H4 (cell line): ENCODE data around the gene DAAM2. TPM values are rescaled to one million over a fixed set of nuclear protein-coding genes. Genes with fewer than 3 reads are reported as not detected.

ENCODE experiments used
- DNase-seq: peaks from one replicate; pipeline ENCODE4 v3.0.0-alpha.2; 2015; ENCODE audit warnings: low spot score
- total RNA-seq: library from RNA; depleted of rRNA; stranded (reverse); fragments of >200 nt; shearing (Covaris generic); gene quantifications from 2 replicates; pipeline ENCODE4 v1.2.3, GENCODE V29; 2014

The DAAM2 gene
- total RNA-seq, 1 experiment from 2014 or later = 9.6 TPM

GRCh38 chr6:39787322-39787721 is 4.9 kb upstream of the DAAM2 start:
- peak; percentile 51 for DNase-seq

- peak; percentile 83 for DNase-seq
Measured at GRCh38 chr6:39790772-39791171, 1.4 kb upstream of the DAAM2 start.

- DNase-seq = peak; percentile 41
Measured at GRCh38 chr6:39791311-39791710, 865 bp upstream of the DAAM2 start.

- no peak for DNase-seq
Measured at GRCh38 chr6:39792540-39793450, 619 bp downstream of the DAAM2 start.

GRCh38 chr6:39793516-39793915 is 1.3 kb downstream of the DAAM2 start:
- no peak for DNase-seq

GRCh38 chr6:39794231-39794630 is 2.1 kb downstream of the DAAM2 start:
- no peak for DNase-seq

GRCh38 chr6:39797751-39798150 is 5.6 kb downstream of the DAAM2 start:
- no peak for DNase-seq

- no peak for DNase-seq
Measured at GRCh38 chr6:39800034-39801032, 8.2 kb downstream of the DAAM2 start.

GRCh38 chr6:39801456-39802251 is 9.5 kb downstream of the DAAM2 start:
- DNase-seq = no peak

- DNase-seq = no peak
Measured at GRCh38 chr6:39803872-39804271, 11.7 kb downstream of the DAAM2 start.

GRCh38 chr6:39804466-39805065 is 12.4 kb downstream of the DAAM2 start:
- DNase-seq = peak; percentile 82

GRCh38 chr6:39806278-39806677 is 14.1 kb downstream of the DAAM2 start:
- no peak for DNase-seq

GRCh38 chr6:39808346-39808745 is 16.2 kb downstream of the DAAM2 start:
- DNase-seq = no peak

GRCh38 chr6:39808964-39809363 is 16.8 kb downstream of the DAAM2 start:
- no peak for DNase-seq

GRCh38 chr6:39811835-39812345 is 19.7 kb downstream of the DAAM2 start:
- no peak for DNase-seq

GRCh38 chr6:39812496-39812852 is 20.3 kb downstream of the DAAM2 start:
- no peak for DNase-seq

- DNase-seq = peak; percentile 91
Measured at GRCh38 chr6:39812853-39813533, 20.8 kb downstream of the DAAM2 start.

- no peak for DNase-seq
Measured at GRCh38 chr6:39814236-39814635, 22.1 kb downstream of the DAAM2 start.

- DNase-seq = no peak
Measured at GRCh38 chr6:39815356-39815755, 23.2 kb downstream of the DAAM2 start.

GRCh38 chr6:39816747-39817146 is 24.6 kb downstream of the DAAM2 start:
- no peak for DNase-seq
